Measurements from ENCODE around the gene MAP2.

DNA sequence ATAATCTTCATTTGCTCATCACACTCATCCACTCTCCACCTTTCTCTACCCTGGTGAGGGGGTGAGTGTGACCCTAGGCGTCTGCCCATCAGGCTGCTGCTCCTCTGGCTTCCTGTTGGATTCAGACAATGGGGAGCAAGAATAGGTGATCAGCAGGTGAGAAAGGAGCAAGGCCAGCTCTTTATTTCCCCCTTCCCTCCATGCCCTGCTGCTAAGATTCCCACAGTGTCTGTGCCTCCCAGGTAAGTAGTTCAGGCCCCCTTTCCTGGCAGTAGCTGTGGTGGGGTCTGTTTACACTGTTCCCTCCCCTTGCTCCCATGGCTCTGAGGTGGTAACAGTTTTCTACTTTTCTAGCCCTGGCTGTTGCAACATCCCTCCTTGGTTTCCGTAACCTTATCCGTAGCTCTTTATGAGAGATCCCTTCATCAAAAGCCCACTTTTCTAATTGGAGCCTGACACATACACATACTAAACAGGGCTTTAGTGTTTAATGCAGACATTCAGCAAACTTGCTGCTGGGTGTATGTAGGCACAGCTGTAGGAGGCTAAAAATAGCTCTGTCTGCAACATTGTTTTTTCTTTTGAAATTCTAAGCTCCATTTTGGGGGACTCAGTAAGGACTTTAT lies 27.5 kb downstream of the MAP2 start:
- TF ChIP-seq CTCF (IDR thresholded peaks at IDR 0.05) (no peak), CBFB (CRISPR knock-in tag; IDR thresholded peaks at IDR 0.05; ENCODE audit: low read depth) (no peak), NR1H2 (CRISPR knock-in tag; IDR thresholded peaks at IDR 0.05) (no peak), FOXJ3 (CRISPR knock-in tag; IDR thresholded peaks at IDR 0.05; ENCODE audit: borderline replicate concordance) (no peak)
